ENCODE results near the gene PLCB1. TPM values are rescaled to one million over a fixed set of nuclear protein-coding genes. Genes with fewer than 3 reads are reported as not detected.

The PLCB1 gene
- total RNA-seq, 1 donor from 2014 or later = 6.3 TPM

DNA sequence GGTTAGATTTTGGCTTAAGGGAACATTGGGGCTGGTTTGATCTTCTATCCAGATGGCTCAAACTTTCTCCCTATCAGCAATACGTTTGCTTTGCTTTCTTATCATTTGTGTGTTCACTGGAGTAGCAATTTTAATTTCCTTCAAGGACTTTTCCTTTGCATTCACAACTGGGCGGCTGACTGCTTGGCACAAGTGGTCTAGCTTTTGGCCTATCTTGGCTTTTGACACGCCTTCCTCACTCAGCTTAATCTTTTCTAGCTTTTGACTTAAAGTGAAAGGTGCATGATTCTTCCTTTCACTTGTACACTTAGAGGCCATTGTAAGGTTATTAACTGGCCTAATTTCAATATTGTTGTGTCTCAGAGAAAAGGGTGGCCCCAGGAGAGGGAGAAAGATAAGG is 254.9 kb downstream of the PLCB1 start:
- H3K27me3 ChIP-seq (ENCODE audit: low read depth) = no peaks in the 10 kb centered on the region
- H3K36me3 ChIP-seq = no peaks in the 10 kb centered on the region
- no peaks in the 10 kb centered on the region for H3K9me3 ChIP-seq
- no peak overlapping the region for H3K4me3 ChIP-seq
- no peak for DNase-seq
- no peak overlapping the region for H3K27ac ChIP-seq
- peak in 1 of 2 donors; percentile 28 for ATAC-seq
- intact Hi-C loops (cut with DNase I) = loop anchor here (10.0 kb wide), 1 partner anchor 252 kb away; the partner anchor contains the start of gene PLCB1
- H3K4me1 ChIP-seq = no peaks in the 10 kb centered on the region
- TF ChIP-seq, protein P1, sequence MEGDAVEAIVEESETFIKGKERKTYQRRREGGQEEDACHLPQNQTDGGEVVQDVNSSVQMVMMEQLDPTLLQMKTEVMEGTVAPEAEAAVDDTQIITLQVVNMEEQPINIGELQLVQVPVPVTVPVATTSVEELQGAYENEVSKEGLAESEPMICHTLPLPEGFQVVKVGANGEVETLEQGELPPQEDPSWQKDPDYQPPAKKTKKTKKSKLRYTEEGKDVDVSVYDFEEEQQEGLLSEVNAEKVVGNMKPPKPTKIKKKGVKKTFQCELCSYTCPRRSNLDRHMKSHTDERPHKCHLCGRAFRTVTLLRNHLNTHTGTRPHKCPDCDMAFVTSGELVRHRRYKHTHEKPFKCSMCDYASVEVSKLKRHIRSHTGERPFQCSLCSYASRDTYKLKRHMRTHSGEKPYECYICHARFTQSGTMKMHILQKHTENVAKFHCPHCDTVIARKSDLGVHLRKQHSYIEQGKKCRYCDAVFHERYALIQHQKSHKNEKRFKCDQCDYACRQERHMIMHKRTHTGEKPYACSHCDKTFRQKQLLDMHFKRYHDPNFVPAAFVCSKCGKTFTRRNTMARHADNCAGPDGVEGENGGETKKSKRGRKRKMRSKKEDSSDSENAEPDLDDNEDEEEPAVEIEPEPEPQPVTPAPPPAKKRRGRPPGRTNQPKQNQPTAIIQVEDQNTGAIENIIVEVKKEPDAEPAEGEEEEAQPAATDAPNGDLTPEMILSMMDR (IDR thresholded peaks at IDR 0.05) = no peak

GRCh38 chr20:8388141-8388540 is 256.1 kb downstream of the PLCB1 start:
- H3K9me3 ChIP-seq = no peaks in the 10 kb centered on the region
- no peak overlapping the region for H3K4me3 ChIP-seq
- no peak for ATAC-seq
- TF ChIP-seq, protein P1 (IDR thresholded peaks at IDR 0.05) = no peak
- no peaks in the 10 kb centered on the region for H3K27me3 ChIP-seq (ENCODE audit: low read depth)
- no peak overlapping the region for H3K27ac ChIP-seq
- DNase-seq = no peak
- intact Hi-C loops (cut with DNase I) = loop anchor here (10.0 kb wide), 1 partner anchor 253 kb away; the partner anchor contains the start of gene PLCB1
- no peaks in the 10 kb centered on the region for H3K36me3 ChIP-seq
- H3K4me1 ChIP-seq = no peaks in the 10 kb centered on the region

GRCh38 chr20:8388707-8389106 is 256.6 kb downstream of the PLCB1 start:
- no peak overlapping the region for H3K27ac ChIP-seq
- H3K9me3 ChIP-seq = no peaks in the 10 kb centered on the region
- DNase-seq (no peak), ATAC-seq (no peak)
- H3K36me3 ChIP-seq = no peaks in the 10 kb centered on the region
- H3K4me3 ChIP-seq = no peak overlapping the region
- TF ChIP-seq, protein P1 (IDR thresholded peaks at IDR 0.05) = no peak
- no peaks in the 10 kb centered on the region for H3K4me1 ChIP-seq
- H3K27me3 ChIP-seq (ENCODE audit: low read depth) = no peaks in the 10 kb centered on the region
- intact Hi-C loops (cut with DNase I) = loop anchor here (10.0 kb wide), 1 partner anchor 254 kb away; the partner anchor contains the start of gene PLCB1

GRCh38 chr20:8389381-8390036 is 257.4 kb downstream of the PLCB1 start:
- Histone ChIP-seq H3K27ac (no peak overlapping the region), H3K9me3 (no peaks in the 10 kb centered on the region), H3K27me3 (ENCODE audit: low read depth) (no peaks in the 10 kb centered on the region), H3K4me3 (no peak overlapping the region), H3K4me1 (no peaks in the 10 kb centered on the region), H3K36me3 (no peaks in the 10 kb centered on the region)
- TF ChIP-seq, protein P1 (IDR thresholded peaks at IDR 0.05) = peak; percentile 52
- no peak for DNase-seq
- ATAC-seq = peak; percentile 40 to 57
- intact Hi-C loops (cut with DNase I) = loop anchor here (10.0 kb wide), 1 partner anchor 255 kb away; the partner anchor contains the start of gene PLCB1

- no peak for ATAC-seq
- no peak for DNase-seq
Measured at GRCh38 chr20:8390037-8390433, 258.0 kb downstream of the PLCB1 start.

More at GRCh38 chr20:8390037-8390433, 258.0 kb downstream of the PLCB1 start:
- Histone ChIP-seq H3K27ac (no peak overlapping the region), H3K36me3 (no peaks in the 10 kb centered on the region), H3K4me3 (no peak overlapping the region), H3K9me3 (no peaks in the 10 kb centered on the region), H3K4me1 (no peaks in the 10 kb centered on the region), H3K27me3 (ENCODE audit: low read depth) (no peaks in the 10 kb centered on the region)
- TF ChIP-seq, protein P1 (IDR thresholded peaks at IDR 0.05) = no peak
- intact Hi-C loops (cut with DNase I) = no loop called here
